NT2/D1 (cell line): Measurements from ENCODE around the gene SPATA20.

Experiments
- SUZ12 ChIP-seq: IDR thresholded peaks from 2 replicates; pipeline ENCODE4 v1.6.1; 2011; ENCODE audit not compliant: insufficient read length, insufficient read depth; ENCODE audit errors: extremely low read depth
- YY1 ChIP-seq: IDR thresholded peaks from 2 replicates; pipeline ENCODE4 v1.6.1; 2011; ENCODE audit not compliant: insufficient read length, insufficient read depth

- TF ChIP-seq YY1 (no peak), SUZ12 (no peak)
These were observed 26.5 kb upstream of the SPATA20 start for GRCh38 chr17:50520483-50520882.
